ENCODE measurements around the gene ERVH48-1. TPM values are rescaled to one million over a fixed set of nuclear protein-coding genes. Genes with fewer than 3 reads are reported as not detected.
"Not testable (repeated sequence)": the region's sequence is repeated elsewhere in the genome, so short reads cannot be mapped to it uniquely, and the experiment has no call there.

The ERVH48-1 gene
- not detected for total RNA-seq

DNA sequence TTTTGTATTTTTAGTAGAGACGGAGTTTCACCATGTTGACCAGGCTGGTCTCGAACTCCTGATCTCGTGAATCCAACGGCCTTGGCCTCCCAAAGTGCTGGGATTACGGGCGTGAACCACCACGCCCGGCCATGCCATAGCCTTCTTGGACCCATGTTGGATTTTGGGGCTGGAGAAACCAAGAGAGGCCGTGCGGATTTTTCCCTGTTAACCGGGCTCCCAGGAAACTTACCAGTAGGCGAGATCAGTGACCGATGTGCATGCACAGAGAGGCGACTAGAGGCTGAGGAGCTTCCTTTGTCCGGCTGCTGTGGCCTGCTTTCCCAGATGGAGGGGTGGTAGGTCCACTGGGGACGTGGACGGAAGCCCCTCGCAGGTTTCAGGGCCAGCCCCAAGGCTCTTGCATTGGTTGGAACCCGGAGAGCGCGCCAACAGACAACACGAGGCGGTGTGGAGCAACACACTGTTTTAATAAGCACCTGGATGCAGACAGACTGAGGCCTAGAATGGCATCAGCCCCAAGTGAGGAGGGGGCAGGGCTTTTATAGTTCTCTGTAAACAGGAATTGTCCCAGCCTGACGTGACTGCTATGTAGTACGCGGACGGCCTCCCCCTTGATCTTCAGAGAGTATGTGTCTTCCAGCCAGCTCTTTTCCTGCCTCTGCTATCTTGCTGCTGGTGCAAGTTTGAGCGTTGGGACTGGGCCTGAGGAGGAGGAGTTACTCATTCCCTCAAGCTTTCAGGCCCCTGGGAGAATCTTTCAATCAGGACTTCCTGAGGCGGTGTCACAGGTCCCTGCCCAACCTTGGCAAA is at the start of gene ERVH48-1:
Gene ERVH48-1 (minus strand): TSS at position 517 of the 813 bp plus-strand sequence. CDS start 6,624 bp downstream, outside the sequence.
- DNase-seq (ENCODE audit: low spot score) = no peak

DNA sequence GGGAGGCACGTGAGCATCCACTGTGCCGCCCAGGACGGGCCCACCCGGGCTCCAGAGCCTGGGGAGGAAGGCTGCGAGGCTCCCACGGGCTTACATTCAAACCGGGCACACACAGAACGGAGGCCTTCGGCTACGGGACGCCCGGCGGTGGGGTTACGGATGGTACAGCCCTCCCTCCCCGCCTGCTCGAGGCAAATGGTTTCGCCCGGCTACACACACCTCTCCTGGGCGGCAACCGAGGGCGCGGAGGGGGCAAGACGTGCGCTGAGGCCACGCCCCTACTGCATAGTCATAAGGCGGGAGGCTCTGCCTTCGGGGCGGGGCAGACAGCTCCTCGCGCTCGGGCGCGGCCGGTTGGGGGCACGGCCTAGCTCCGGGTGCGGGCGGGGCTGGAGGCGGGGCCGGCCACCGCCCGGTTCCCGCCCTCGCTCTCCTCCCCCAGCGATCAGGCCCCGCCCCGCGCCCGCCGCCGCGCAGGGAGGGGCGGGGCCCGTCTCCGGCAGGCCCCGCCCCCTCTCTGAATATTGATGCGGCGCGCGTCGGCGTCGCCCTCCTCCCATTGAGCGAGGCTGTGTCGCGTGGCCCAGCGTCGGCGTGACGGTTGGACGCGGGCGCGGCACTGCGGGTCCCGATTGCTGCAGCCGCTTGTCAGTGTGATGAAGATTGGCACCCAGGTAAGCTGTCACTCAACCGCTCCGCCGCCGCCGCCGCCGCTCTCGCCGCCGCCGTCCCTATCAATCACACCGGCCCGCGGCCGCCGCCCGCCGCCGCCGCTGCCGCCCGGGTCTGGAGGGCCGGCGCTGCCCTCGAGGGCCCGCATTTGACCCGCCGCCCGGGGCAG is 48.8 kb upstream of the ERVH48-1 start, which contains the start of gene PKNOX1:
Gene PKNOX1 (plus strand): TSS at position 572 of the 841 bp plus-strand sequence. CDS start 29,820 bp downstream, outside the sequence.
- peak; percentile 99 for DNase-seq (ENCODE audit: low spot score)

DNA sequence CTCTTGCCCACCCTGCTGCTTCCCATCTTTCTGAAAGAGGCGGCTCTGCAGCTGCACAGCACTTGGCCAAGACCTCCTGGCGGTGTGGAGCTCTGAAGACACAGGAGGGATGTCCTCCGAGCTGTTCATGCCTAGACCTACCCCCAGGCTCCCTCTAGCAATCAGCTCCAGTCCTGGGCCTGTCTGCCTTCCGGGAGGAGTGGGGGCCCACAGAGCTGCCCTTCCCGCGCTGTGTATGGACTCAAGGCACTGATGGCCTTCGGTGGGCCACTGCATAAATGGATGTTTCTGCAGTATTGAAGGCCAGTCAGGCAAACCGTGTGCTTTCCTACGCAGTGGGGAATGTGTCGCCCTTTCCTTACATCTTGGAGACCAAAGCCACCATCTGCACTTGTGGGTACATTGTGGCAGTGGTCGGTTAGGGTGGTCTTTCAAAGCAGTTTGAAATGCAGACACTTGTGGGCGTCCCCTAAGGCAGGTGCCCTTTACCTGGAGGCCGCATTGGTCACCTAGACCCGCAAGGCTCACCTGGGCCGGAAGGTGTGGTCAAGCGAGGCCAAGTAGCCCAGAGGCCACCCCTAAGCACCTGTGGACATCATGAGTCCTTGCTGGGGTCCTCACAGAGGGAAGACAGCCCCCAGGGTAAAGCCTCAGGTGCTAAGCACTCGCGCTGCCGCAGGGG is 48.0 kb upstream of the ERVH48-1 start:
- peak; percentile 20 for DNase-seq (ENCODE audit: low spot score)

DNA sequence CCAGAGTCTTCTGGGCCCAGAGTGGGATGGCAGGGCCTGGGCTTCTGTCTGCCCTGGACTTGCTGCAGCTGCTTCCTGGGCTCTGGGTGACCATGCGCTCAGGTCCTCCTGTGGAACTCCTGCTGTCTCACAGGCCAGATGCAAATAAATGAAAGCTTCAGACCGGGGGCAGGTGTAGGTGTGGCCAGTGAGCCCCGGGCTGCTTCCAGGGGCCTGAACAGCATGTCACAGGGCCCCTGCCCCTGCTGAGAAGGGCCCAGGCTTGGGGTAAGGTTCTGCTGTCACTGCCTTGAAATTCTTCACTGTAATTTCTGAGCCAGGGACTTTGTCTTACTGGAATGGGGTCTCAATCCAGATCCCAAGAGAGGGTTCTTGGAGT is 46.5 kb upstream of the ERVH48-1 start:
- no peak for DNase-seq (ENCODE audit: low spot score)

DNA sequence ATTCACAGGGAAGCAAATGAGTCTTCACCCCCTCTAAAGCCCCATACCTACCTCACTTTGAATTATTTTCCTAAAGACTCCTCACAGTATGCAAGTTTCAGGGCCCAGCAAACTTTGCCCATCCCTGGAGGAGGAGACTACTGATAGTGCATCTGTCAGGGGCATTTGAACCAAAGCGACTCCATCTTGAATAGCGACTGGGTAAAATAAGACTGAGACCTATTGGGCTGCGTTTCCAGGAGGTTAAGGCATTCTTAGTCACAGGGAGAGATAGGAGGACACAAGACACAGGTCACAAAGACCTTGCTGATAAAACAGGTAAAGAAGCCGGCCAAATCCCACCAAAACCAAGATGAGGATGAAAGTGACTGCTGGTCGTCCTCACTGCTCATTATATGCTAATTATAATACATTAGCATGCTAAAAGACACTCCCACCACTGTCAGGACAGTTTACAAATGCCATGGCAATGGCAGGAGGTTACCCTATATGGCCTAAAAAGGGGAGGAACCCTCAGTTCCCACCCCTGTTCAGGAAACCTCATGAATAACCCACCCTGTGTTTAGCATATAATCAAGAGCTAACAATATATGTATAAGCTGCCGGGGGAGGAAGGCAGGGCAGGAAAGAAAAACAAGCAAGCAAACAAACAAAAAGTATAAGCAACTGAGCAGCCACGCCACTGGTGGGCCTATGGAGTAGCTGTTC is 45.7 kb upstream of the ERVH48-1 start:
- no peak for DNase-seq (ENCODE audit: low spot score)

DNA sequence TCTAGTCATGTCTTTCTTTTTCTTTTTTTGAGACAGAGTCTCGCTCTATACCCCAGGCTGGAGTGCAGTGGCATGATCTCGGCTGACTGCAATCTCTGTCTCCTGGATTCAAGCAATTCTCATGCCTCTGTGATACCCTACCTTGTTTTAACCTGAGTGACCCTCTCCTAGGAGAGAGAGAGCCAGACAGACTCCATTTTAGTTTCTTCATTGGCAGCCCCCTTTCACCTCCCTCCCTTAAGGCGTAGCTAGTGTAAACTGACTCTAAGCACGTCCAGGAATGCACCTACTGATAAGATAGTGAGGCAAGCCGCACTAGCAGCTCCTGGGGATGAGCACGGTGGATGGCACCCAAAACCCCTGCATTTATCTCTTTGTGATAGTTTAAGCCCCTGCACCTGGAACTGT is 43.8 kb upstream of the ERVH48-1 start:
- DNase-seq (ENCODE audit: low spot score) = no peak

DNA sequence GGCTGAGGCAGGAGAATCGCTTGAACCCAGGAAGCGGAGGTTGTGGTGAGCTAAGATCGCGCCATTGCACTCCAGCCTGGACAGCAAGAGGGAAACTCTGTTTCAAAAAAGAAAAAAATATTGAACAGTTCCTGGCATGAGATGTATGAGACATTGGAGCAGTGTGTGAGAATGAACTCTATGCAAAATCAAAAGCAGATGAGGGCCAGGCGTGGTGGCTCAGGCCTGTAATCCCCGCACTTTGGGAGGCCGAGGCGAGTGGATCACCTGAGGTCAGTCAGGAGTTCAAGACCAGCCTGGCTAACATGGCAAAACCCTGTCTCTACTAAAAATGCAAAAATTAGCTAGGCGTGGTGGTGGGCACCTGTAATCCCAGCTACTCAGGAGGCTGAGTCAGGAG is 42.2 kb upstream of the ERVH48-1 start:
- not testable (repeated sequence) for DNase-seq (ENCODE audit: low spot score)

DNA sequence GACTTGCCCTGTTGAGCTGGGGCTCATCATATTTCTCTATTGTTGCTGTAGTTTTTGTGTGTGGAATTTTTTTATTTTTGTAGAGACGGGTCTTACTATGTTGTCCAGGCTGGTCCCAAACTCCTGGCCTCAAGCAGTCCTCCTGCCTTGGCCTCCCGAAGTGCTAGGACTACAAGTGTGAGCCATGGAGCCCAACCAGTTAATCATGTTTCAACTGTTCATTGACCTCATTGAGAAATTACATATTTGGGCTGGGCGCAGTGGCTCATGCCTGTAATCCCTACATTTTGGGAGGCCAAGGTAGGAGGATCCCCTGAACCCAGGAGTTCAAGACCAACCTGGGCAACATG is 39.8 kb upstream of the ERVH48-1 start:
- no peak for DNase-seq (ENCODE audit: low spot score)

DNA sequence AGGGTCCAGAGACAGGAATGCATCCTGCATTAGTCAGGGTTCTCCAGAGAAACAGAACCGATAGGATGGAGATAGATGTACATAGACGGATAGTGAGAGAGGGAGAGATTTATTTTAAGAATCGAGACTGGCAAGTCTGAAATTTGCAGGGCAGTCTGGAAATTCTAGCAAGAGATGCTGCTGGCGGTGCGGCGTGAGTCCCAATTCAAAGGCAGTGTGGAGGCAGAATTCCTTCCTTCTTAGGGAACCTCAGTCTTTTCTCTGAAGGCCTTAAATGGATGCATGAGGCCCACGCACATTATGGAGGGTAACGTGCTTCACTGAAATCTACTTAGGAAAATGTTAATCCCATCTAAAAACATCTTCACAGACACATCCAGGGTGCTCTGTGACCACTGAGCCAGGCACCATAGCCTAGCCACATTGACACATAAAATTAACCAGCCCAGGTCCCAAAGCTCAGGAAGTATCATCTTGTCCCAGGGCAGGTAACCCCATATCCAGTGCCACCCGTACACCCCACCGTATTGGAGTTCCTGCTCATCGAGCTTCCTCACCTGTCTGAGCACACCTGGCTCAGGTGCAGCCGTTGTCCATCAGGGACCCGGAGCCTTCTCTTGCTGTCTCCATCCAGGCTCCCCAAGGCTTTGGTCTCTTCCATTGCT is 39.2 kb upstream of the ERVH48-1 start:
- DNase-seq (ENCODE audit: low spot score) = no peak

DNA sequence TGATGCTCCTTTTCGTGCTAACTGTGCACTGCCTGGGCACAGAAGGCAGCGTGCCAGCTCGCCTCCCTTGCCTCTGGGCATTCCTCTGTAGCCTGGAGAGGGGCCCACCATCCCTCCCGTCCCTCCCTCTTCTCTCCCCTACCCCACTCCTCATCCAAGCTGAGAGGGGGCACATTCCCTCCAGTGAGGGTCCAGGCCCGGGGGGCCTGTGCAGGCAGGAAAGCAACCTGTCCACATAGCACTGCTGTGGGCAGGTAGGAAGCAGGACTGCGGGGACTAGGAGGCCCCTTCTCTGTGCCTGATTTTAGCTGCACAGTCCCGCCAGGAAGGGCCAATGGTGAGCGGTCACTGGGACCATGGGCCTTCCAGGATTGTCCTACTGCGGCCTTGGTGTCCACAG is 38.7 kb upstream of the ERVH48-1 start:
- DNase-seq (ENCODE audit: low spot score) = no peak

DNA sequence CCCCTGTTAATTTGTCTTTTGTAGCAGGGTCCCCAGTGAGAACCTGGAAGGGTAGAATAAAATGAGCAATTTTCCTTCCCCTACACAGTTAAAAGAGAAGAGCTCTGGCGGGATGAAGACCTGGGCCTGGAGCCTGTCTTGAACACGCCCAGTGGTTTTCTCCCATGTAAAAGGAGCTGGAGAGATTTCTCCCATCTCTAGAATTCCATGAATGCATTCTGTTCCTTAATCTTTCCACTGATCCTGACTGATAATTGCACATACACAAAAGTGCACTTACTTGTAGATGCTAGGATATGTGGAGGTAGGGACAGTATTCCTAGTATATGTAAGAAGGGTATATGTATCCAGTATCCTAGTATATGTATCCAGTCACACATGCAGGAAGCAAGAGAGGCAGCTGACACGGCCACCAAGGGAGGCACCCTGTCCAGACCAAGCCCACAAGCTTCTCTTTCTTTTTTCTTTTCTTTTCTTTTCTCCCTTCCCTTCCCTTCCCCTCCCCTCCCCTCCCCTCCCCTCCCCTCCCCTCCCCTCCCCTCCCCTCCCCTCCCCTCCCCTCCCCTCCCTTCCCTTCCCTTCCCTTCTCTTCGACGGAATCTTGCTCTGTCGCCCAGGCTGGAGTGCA is 37.1 kb upstream of the ERVH48-1 start:
- no peak for DNase-seq (ENCODE audit: low spot score)

DNA sequence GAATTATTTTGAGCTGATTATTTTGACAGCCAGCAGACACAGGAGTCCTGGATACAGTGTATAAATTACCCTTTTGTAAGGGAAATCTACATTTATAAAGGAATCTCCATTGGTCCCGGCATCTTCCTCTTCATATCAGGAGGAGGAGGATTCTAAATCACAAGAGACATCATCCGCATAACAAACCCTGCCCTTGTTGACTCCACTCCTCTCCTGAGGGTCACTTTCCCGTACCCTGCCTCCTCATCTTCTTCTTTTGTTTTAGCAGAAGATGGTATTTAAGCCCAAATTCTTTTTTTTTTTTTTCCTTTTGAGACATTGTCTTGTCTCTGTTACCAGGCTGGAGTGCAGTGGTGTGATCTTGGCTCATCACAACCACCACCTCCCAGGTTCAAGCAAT is 34.3 kb upstream of the ERVH48-1 start:
- no peak for DNase-seq (ENCODE audit: low spot score)

DNA sequence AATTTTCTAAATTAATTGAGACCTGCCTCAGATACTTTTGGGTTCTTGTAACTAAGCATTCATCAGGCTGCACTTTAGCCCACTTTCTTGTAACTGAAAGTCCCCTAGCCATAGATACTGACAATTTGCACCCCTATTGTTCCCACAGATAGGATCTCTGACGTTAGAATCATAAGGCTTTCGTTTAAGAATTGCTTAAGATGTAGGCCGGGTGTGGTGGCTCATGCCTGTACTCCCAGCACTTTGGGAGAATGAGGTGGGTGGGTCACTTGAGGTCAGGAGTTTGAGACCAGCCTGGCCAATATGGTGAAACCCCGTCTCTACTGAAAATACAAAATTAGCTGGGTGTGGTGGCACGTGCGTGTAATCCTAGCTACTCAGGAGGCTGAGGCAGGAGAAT is 32.7 kb upstream of the ERVH48-1 start:
- DNase-seq (ENCODE audit: low spot score) = not testable (repeated sequence)

DNA sequence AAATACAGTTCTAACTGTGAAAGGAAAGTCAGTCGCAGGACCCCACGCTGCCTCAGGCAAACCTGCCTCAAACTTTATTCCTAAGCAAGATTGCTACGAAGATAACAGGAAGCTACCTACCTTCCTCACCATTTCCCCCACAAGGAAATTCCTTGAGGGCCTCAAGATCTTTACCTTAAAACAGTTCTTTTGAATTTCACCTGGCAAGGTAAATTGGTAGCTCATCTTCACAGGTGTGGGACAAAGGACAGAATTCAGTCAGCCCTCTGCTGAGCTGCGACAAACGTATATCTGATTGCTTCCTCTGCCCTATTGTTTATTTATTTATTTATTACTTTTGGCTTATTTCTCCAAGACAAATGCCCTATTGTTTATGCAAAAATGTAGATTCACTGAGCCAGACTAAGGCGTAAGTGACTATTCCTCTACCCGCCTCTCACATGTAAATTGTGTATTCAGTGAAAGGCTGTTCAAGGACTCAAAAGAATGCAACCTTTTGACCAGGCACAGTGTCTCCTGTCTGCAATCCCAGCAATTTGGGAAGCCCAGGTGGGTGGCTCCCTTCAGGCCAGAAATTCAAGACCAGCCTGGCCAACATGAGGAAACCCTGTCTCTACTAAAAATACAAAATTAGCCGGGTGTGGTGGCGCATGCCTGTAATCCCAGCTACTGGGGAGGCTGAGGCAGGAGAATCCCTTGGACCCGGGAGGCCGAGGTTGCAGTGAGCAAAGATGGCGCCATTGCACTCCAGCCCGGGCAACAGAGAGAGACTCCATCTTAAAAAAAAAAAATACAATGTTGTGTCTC is 31.6 kb upstream of the ERVH48-1 start:
- DNase-seq (ENCODE audit: low spot score) = no peak

DNA sequence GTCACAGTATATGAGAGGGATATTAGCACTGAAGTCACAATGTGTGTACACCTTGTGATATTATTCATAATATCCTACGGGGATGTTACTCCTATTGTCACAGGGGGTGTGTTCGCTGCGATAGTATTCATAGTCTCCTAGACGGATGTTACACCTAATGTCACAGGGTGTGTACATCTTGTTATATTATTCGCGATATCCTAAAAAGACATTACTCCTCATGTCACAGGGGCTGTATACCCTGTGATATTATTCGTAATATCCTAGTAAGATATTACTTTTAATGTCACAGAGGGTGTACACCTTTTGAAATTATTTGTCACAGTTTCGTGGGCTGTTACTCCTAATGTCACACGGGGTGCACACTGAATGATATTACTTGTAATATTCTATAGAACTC is 25.8 kb upstream of the ERVH48-1 start:
- DNase-seq (ENCODE audit: low spot score) = not testable (repeated sequence)

DNA sequence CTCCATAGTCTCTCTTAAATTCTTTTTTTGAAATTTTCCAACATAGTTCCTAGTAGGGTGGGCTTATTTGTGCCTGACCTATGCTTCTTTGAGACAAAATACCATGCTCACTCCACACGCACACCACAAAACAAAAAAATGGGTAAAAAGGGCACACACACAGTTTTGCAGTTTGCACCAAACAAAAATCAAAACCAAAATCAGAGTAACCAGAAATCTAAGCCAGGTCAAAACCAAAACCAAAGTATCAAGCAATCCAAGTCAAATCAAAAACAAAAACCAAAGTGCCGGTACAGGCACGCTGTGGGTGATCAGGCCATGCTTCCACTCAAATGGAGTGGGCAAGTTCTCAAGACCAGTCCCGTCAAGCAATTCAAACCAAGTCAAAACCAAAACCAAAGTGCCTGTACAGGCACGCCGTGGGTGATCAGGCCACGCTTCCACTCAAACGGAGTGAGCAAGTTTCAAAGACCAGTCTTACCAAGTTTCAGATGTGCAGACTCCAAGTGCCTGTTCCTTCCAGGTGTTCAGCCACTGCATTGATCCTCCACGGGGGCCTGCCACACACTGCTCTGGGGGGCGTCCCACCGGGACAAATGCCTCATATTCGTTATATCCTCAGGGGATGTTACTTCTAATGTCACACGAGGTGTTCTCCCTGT is 23.8 kb upstream of the ERVH48-1 start:
- DNase-seq (ENCODE audit: low spot score) = not testable (repeated sequence)

DNA sequence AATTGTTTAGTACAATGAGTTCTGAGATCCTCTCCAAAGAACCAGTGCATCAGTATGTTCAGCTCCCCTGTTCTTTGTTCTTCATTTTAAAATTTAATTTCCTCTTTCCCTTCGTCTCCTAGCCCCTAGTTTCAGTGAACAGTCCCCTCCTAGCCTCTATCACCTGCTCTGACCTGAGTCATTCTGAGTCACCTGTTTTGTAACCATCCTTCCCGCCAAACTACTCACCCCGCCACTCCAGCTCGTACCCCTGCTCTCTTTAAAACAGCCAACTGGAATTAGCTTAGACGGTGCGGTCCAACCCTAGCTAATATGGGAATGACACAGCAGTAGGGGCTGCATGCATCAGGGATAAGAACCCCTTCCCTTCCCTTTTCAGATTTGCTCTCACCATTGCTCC is 16.8 kb upstream of the ERVH48-1 start:
- no peak for DNase-seq (ENCODE audit: low spot score)

DNA sequence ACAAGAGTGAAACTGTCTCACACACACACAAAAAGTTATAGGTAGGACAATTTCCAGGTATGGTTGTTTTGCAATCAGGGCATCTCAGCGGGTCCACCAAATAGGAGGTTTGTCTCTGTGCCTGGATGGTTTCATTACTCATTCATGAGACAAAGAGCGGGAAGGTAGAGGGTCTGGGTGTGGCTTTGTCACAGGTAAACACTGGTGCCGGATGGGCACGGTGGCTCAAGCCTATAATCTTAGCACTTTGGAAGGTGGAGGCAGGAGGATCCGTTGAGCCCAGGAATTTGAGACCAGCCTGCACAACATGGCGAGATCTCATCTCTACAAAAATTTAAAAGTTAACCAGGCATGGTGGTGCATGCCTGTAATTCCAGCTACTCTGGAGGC is 16.3 kb upstream of the ERVH48-1 start:
- no peak for DNase-seq (ENCODE audit: low spot score)
